ENCODE data around the gene SLC24A4. TPM values are rescaled to one million over a fixed set of nuclear protein-coding genes. Genes with fewer than 3 reads are reported as not detected.

Gene SLC24A4
- total RNA-seq, 1 experiment from 2014 or later: not detected

GRCh38 chr14:92496191-92496857 is 173.4 kb downstream of the SLC24A4 start:
- no peak for DNase-seq (ENCODE audit: low read depth)
- in situ Hi-C loops (cut with HindIII; ENCODE audit: low pct_unique_long_range_greater_than_20kb, low sequenced_read_pairs): no loop called here

- no peak for DNase-seq (ENCODE audit: low read depth)
- in situ Hi-C loops (cut with HindIII; ENCODE audit: low pct_unique_long_range_greater_than_20kb, low sequenced_read_pairs): no loop called here
Measured at GRCh38 chr14:92497391-92497790, 174.4 kb downstream of the SLC24A4 start.

- in situ Hi-C loops (cut with HindIII; ENCODE audit: low pct_unique_long_range_greater_than_20kb, low sequenced_read_pairs): no loop called here
- DNase-seq (ENCODE audit: low read depth): no peak
Measured at GRCh38 chr14:92499234-92499633, 176.3 kb downstream of the SLC24A4 start.

- no peak for DNase-seq (ENCODE audit: low read depth)
- in situ Hi-C loops (cut with HindIII; ENCODE audit: low pct_unique_long_range_greater_than_20kb, low sequenced_read_pairs): no loop called here
Measured at GRCh38 chr14:92500491-92500941, 177.6 kb downstream of the SLC24A4 start.

GRCh38 chr14:92501891-92502351 is 179.0 kb downstream of the SLC24A4 start:
- in situ Hi-C loops (cut with HindIII; ENCODE audit: low pct_unique_long_range_greater_than_20kb, low sequenced_read_pairs): no loop called here
- DNase-seq (ENCODE audit: low read depth): no peak

- no peak for DNase-seq (ENCODE audit: low read depth)
- in situ Hi-C loops (cut with HindIII; ENCODE audit: low pct_unique_long_range_greater_than_20kb, low sequenced_read_pairs): no loop called here
Measured at GRCh38 chr14:92502541-92503286, 179.7 kb downstream of the SLC24A4 start.

GRCh38 chr14:92503756-92504491 is 181.0 kb downstream of the SLC24A4 start:
- in situ Hi-C loops (cut with HindIII; ENCODE audit: low pct_unique_long_range_greater_than_20kb, low sequenced_read_pairs): no loop called here

GRCh38 chr14:92505826-92506225 is 182.9 kb downstream of the SLC24A4 start:
- no peak for DNase-seq (ENCODE audit: low read depth)
- in situ Hi-C loops (cut with HindIII; ENCODE audit: low pct_unique_long_range_greater_than_20kb, low sequenced_read_pairs): no loop called here

More at GRCh38 chr14:92503756-92504491, 181.0 kb downstream of the SLC24A4 start:
- DNase-seq (ENCODE audit: low read depth): peak; percentile 87

- DNase-seq (ENCODE audit: low read depth): no peak
- in situ Hi-C loops (cut with HindIII; ENCODE audit: low pct_unique_long_range_greater_than_20kb, low sequenced_read_pairs): no loop called here
Measured at GRCh38 chr14:92506231-92506630, 183.3 kb downstream of the SLC24A4 start.

GRCh38 chr14:92507174-92507768 is 184.3 kb downstream of the SLC24A4 start:
- in situ Hi-C loops (cut with HindIII; ENCODE audit: low pct_unique_long_range_greater_than_20kb, low sequenced_read_pairs): no loop called here
- DNase-seq (ENCODE audit: low read depth): no peak

GRCh38 chr14:92510972-92511371 is 188.0 kb downstream of the SLC24A4 start:
- DNase-seq (ENCODE audit: low read depth): no peak
- in situ Hi-C loops (cut with HindIII; ENCODE audit: low pct_unique_long_range_greater_than_20kb, low sequenced_read_pairs): no loop called here

GRCh38 chr14:92511453-92512238 is 188.7 kb downstream of the SLC24A4 start:
- in situ Hi-C loops (cut with HindIII; ENCODE audit: low pct_unique_long_range_greater_than_20kb, low sequenced_read_pairs): no loop called here
- DNase-seq (ENCODE audit: low read depth): peak; percentile 69

- DNase-seq (ENCODE audit: low read depth): no peak
- in situ Hi-C loops (cut with HindIII; ENCODE audit: low pct_unique_long_range_greater_than_20kb, low sequenced_read_pairs): no loop called here
Measured at GRCh38 chr14:92512807-92513203, 189.8 kb downstream of the SLC24A4 start.

GRCh38 chr14:92513204-92513965 is 190.4 kb downstream of the SLC24A4 start, which contains the start of gene RIN3:
TSS of gene RIN3 (plus strand) at chr14:92513781. CDS start at chr14:92513933, 152 bp downstream.
- DNase-seq (ENCODE audit: low read depth): no peak
- in situ Hi-C loops (cut with HindIII; ENCODE audit: low pct_unique_long_range_greater_than_20kb, low sequenced_read_pairs): no loop called here

GRCh38 chr14:92513966-92514843 is 191.2 kb downstream of the SLC24A4 start:
- in situ Hi-C loops (cut with HindIII; ENCODE audit: low pct_unique_long_range_greater_than_20kb, low sequenced_read_pairs): no loop called here
- no peak for DNase-seq (ENCODE audit: low read depth)

- in situ Hi-C loops (cut with HindIII; ENCODE audit: low pct_unique_long_range_greater_than_20kb, low sequenced_read_pairs): no loop called here
Measured at GRCh38 chr14:92514844-92515514, 192.0 kb downstream of the SLC24A4 start.

More at GRCh38 chr14:92514844-92515514, 192.0 kb downstream of the SLC24A4 start:
- DNase-seq (ENCODE audit: low read depth): no peak

Measured in Caki2 (cell line).